NCI-H146 treated with DMSO at 0.1 percent for 48 hours (cell line): ENCODE measurements around the gene GRIN2A.

Source experiments
- DNase-seq: peaks from one replicate; lab custom pipeline; 2025; ENCODE audit not compliant: unreplicated experiment; lab: John Stamatoyannopoulos, UW

The GRIN2A gene

GRCh38 chr16:9703731-9704130 is 478.5 kb downstream of the GRIN2A start:
- DNase-seq: no peak
